ENCODE data around the gene DNAAF1. TPM values are rescaled to one million over a fixed set of nuclear protein-coding genes. Genes with fewer than 3 reads are reported as not detected.

The DNAAF1 gene
- total and polyA plus RNA-seq, 2 of the 4 experiments (the other 2 are of a cell fraction): 0.05 TPM; not detected in 1

DNA sequence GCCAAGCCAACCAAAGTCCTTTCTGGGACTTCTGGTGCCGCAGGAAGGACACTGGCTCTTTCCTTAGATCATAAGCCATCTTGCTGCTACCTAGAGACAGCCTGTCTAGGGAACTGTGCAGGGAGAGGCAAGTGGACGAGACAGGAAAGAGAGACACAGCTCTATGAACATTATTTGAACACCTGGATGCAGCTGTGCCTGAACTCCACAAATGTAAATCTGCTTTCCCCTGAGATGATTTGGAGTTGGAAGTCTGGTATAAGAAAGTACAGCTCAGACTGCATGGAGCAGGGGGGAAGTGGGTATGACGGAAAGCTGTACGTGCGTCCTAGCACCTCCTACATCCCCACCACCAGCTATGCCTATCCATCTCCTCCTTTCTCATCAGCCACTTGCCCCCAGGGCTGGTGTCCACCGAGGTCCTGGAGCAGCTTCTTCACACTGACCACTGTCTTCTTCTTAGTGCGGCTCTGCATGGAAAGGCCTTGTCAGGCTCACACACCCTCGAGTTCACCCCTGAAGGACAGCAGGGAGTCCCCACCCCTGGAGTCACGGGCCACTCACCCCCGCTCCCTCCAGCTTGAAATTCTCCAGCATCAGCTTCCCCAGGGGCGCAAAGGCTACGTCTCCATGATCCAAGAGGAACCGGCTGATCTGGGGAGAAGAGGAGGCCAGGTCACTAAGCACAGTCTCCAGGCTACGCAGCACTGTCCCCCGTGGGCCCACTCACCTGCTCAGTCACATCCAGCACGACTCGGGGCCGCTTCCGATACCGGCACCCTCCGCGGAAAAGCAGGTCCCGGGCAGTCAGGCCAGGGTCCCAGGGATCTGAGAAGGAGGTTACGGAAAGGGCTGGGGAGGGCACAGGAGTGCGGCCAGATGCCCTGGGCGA is 37.8 kb downstream of the DNAAF1 start:
- H2AK5ac ChIP-seq (ENCODE audit: low read depth, low read length): no peak overlapping the region
- no peaks in the 10 kb centered on the region for H3K9me3 ChIP-seq (ENCODE audit: control insufficient read depth, insufficient read depth, low read length)
- peaks cover 6% of the 10 kb centered on the region; the same call in 1 of the 2 replicates for H3K9me1 ChIP-seq (ENCODE audit: insufficient read depth, low read length)
- no peak overlapping the region for H3K4me2 ChIP-seq (ENCODE audit: low read depth, low read length)
- H3K79me1 ChIP-seq (ENCODE audit: low read depth in 1 of 2, low read length in 2 of 2): peaks cover 16 to 48% of the 10 kb centered on the region in 2 experiments
- no peak overlapping the region for H3K18ac ChIP-seq (ENCODE audit: low read depth, low read length)
- no peak overlapping the region for H4K91ac ChIP-seq (ENCODE audit: insufficient read depth, low read depth, low read length)
- WGBS, 2 experiments (ENCODE audit: extremely low coverage in 2 of 2, insufficient read length in 1 of 2): 100% methylated on average over 9 of the region's 26 CpGs; no CpG with 5 or more reads in 1 of the 2 experiments
- TF ChIP-seq NFE2L2 (IDR thresholded peaks at IDR 0.05; ENCODE audit: low read depth, low read length) (no peak), SMC3 (IDR thresholded peaks at IDR 0.05; ENCODE audit: low read depth, low read length) (no peak), FOS (IDR thresholded peaks at IDR 0.05; ENCODE audit: low read depth, low read length) (no peak), CTCF (conservative IDR thresholded peaks at IDR 0.05; ENCODE audit: low read depth, low read length) (no peak)
- H2AK9ac ChIP-seq (replicated peaks; ENCODE audit: low read depth, low read length, poor library complexity): peak overlapping the region; percentile 15
- H3K4me3 ChIP-seq (ENCODE audit: insufficient read depth, low read depth, low read length): no peak overlapping the region
- H2BK20ac ChIP-seq (ENCODE audit: low read depth, low read length): no peak overlapping the region
- H3K4me1 ChIP-seq (ENCODE audit: control insufficient read depth, insufficient read depth, low read length): peaks cover 5% of the 10 kb centered on the region
- no peak overlapping the region for H3K27ac ChIP-seq (ENCODE audit: insufficient read depth, low read length)
- H3K9ac ChIP-seq (ENCODE audit: low read depth, low read length): no peak overlapping the region
- no peak overlapping the region for H2BK120ac ChIP-seq (ENCODE audit: low read depth, low read length)
- no peak overlapping the region for H4K8ac ChIP-seq (ENCODE audit: low read depth in 2 of 2, low read length in 2 of 2)
- no peak overlapping the region for H3K23ac ChIP-seq (ENCODE audit: low read depth, low read length)
- H3K14ac ChIP-seq (replicated peaks; ENCODE audit: low read depth, low read length): no peak overlapping the region
- H4K5ac ChIP-seq (ENCODE audit: low read depth, low read length): no peak overlapping the region
- H3K36me3 ChIP-seq (ENCODE audit: control insufficient read depth, insufficient read depth, low read length): peaks cover 56% of the 10 kb centered on the region
- H3K4ac ChIP-seq (ENCODE audit: low read depth, low read length): no peak overlapping the region
- no peak for DNase-seq
- no peak overlapping the region for H2BK5ac ChIP-seq (ENCODE audit: low read depth, low read length, poor library complexity, severe bottlenecking)
- no peak overlapping the region for H2AFZ ChIP-seq (replicated peaks; ENCODE audit: low read length, poor library complexity)
- H3K27me3 ChIP-seq (ENCODE audit: control insufficient read depth, insufficient read depth, low read length): no peaks in the 10 kb centered on the region
- dilution Hi-C loops (cut with HindIII; ENCODE audit: low sequenced_read_pairs, unreplicated experiment) (no loop called here), in situ Hi-C loops (cut with MboI; ENCODE audit: low sequenced_read_pairs) (no loop called here), intact Hi-C loops (cut with micrococcal nuclease) (no loop called here)
- ChIA-PET CTCF (no interaction called here), POLR2A (ENCODE audit: unreplicated experiment) (no interaction called here)
- H2BK15ac ChIP-seq (ENCODE audit: low read depth, low read length): no peak overlapping the region
- ATAC-seq (ENCODE audit: low read depth): no peak
- no peak overlapping the region for H3K56ac ChIP-seq (ENCODE audit: extremely low read depth, insufficient read depth, low read length)
- BruUV-seq (replicated peaks): no TSS peak
- peaks cover 13% of the 10 kb centered on the region for H4K20me1 ChIP-seq (ENCODE audit: insufficient read depth, low read length)
